NCI-H1105 (cell line): ENCODE results near the gene PTPRN2.

ENCODE experiments used
- DNase-seq: peaks from one replicate; lab custom pipeline; 2025; lab: John Stamatoyannopoulos, UW

The PTPRN2 gene

DNA sequence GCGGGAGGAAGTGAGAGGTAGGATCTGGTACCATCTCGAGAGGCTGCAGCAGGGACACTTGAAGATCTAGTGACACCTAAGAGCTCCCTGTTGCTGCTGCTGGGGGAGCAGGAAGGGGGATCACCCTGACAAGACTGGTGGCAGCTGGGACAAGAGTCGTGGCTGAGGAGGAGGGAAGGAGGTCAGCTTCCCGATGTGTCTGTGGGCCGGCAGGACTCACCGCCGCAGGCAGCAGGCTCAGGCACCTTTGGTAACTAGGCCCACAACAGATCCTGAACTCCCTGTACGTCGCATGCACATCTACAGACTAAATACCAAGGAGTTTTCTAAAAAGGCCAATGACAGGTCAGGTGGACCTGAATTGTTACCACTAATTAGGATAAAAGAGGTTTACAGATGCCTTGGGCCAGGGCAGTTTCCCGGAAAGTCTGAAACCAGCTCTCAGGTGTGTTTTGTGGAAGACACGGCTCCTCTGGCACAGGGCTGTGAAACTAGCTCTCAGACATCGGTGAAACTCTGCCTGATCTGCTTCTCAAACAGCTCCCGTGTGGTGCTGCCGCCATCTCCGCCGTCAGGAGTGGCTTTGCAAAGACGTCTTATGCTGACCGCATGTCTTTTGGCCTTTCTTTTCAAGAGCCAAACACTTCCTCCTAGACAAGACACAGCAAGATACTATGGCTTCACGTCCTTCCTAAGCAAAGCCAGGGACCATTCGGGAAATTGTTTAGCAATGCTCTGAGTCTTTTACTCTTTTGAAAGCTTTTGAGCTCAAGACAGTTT is 609.7 kb downstream of the PTPRN2 start:
- DNase-seq = no peak

DNA sequence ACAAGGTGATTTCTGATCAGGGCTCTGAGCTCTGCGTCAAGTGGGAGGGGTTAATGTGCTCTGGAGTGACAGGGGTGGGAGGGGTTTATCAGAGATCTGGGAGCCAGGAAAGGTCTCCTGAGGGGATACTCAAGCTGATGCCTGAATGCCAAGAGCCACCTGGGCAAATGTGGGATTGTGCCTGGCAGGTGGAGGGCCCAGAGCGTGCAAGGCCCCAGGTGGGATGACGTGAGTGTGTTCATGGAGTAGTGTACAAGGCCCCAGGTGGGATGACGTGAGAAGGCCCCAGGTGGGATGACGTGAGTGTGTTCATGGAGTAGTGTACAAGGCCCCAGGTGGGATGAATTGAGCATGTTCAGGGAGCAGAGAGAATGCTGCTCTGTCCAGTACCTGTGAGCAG is 610.3 kb downstream of the PTPRN2 start:
- no peak for DNase-seq

DNA sequence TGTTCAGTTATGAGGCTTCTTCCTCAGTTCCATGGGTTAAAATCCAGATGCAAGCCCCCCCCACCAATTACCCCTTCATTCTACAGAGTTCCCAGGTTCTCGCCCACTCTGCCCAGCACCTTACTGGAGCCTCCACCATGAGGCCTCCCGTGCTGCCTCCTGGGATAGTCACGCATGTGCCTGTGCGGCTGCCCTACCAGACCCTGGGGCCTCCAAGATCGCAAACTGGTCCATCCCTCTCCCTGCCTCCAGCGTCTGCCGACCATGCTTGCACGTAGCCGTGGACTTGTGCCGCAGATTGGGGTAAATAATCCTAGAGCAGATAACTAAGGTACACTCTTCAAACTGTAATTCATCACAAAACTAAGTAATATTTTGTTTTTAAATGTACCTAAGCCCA is 611.2 kb downstream of the PTPRN2 start:
- no peak for DNase-seq

DNA sequence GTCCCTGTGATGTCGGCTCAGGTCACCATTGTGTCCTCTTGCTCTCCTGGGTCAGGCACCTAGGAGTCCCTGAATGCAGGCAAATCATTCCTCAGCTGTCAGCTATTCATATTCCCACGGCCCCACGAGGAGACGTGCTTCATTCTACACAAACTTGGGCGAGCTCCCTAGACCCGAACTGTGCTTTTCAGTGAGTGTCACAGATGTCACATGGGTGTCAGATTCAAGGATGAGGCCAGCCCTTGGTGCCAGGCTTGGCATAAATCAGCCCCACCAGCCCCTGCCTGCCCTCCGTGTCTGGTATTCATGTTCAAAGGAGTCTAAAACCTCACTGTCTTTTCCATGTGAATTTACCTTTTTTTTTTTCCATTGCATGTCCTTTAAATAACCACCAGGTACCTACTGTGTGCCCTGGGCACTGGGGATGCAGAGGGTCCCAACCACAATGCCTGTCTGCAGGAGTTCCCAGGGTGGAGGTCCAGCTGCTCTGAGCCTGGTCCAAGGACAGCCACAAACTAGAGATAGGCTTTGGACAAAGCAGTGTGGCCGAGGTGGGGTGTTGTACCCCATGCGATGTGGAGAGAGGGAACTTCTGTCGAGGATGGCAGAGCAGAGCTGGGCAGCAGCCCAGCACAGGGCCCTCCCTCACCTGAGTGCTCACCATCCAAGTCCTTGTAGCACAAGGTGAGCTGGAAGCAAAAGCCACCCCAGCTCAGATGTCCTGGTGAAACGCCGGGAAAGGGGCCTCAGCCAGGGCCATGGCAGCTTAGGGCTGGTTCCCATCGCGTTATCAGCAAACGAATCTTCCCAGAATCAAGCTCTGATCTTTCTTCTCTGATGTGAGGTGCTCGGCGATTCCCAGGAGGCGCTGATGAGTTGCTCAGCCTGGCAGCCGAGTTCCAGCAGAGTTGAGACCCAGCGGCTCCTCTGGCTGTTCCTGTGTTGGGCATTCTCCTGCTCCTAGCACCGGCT is 611.9 kb downstream of the PTPRN2 start:
- DNase-seq = no peak

DNA sequence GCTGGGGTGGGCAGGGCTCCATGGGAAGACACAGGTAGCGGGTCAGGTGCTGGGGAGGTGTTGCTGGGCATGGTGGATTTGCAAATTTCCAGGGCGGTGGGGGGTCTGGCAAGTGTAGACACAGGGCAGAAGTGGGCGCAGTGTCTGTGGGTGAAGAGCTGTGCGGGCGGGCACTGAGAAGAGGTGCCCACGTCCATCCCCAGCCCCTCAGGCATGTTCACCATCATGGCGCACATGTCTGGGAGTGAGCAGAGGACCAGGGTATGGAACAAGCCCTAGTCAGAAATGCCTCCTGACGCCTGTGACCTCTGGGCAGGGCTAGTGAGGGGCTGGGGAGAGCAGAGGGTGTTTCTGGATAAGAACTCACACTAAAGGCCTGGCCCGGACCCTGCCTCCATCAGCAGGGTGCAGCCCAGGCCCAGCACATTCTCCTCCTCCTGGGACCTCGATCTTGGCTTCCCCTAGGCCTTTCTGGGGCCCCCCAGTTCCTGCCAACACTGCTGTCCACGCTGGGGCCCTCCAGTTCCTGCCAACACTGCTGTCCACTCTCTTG is 612.9 kb downstream of the PTPRN2 start:
- DNase-seq = no peak

DNA sequence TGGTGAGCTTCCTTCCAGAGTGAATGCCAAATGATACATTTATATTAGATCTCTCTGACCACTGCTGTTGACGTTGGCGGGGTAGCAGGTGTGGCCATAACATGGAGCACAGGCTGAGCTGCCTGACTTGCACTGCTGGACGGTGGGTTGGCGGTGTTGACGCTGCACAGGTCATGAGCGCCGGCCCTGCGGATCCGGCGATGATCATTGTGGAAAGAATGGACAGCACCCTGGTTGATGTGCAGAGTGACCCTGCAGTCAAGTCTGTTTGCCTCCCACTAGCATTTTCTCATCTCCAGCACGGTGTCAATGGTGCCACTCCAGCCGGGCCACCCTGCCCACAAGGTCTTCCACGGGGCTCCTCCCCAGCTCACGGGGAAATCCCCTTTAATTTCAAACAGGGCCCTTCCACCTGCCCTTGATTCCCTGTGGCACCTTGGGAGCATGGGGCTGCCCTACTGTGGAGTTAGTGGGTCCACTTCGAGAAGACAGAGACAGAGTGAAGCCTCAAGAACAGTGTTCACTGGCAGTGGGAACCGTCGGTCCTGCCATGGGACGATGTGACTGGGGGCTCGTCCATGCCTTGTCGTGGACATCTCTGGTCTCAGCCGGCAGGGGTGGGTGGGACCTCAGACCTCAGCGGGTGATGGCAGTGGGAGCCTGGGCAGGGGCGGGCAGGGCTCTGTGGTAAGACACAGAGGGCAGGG is 613.5 kb downstream of the PTPRN2 start:
- no peak for DNase-seq

DNA sequence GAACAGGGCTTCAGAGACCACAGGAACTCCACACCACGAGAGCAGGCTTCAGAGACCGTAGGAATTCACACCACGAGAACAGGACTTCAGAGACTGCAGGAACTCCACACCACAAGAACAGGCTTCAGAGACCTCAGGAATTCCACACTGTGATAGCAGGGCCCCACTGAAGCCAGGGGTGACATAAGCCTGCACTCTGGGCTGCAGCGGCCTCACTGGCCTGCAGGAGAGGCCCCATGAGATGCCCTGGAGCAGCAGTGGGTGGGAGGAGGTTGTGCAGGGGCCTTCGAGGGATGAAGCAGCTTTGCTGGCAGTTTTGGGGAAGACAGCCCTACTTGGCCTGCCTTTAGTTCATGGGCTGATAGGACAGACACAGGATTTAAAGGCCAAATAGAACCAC is 614.7 kb downstream of the PTPRN2 start:
- no peak for DNase-seq

DNA sequence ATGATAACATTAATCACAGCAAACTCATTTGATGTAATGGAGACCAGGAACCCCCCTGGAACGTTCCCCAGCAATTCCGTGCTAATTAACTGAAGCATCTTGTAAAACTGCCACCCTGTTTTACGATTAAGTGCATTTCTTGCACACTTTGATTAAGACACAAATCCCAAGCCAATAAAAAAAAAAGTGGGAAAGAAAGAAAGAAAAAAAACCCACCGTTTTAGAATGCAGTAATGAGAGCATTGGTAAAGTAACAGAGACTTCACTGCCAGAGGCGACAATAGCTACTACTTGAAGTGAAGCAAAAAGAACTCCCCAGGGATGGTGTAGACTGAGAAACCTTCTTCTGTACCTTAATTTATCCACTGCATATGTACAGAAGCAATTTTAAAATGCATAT is 616.1 kb downstream of the PTPRN2 start:
- no peak for DNase-seq

DNA sequence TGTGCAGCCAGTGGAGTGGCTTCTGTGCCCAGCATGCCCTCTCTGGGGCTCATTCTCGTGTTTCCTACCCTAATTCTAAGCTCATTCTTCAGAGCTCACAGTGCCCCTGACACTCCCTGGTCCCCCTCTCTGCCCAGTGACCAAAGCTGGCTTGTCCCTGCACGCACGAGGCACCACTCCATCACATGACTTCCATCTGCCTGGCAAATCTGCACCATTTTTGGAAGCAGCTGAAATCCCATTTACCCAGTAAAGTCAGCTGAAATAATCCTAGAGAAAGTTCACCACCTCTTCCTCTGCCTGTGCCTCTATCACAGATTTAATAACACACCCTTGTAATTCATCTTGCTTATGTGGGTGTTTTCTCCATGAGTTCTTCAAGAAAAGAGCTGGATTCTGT is 616.9 kb downstream of the PTPRN2 start:
- no peak for DNase-seq

DNA sequence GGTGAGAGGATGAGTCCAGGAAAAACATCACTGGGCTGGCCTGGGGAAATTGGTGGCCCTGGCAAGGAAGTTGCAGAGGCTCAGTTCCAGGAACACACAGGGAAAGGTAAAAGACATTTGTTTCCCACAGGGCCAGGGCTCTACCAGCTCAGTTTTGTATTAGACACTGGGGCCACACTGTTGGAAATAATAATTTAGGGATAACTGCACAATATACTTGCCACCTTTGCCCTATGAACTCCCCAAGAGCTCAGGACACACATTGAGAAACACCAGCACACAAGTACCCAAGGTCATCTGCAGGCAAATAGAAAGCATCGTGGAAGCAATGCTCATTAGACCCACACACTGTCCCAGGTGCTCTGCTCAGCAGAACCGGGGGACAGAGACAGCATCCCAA is 617.6 kb downstream of the PTPRN2 start:
- DNase-seq = no peak

DNA sequence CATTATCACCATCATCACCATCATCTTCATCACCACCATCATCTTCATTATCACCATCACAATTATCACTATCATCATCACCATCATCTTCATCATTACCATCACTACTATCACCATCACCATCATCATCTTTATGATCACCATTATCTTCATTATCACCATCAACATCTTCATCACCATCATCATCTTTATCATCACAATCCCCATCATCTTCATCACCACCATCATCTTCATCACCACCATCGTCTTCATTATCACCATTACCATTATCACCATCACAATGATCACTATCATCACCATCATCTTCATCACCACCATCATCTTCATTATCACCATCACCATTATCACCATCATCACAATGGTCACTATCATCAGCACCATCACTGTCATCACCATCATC is 621.1 kb downstream of the PTPRN2 start:
- DNase-seq = no peak

DNA sequence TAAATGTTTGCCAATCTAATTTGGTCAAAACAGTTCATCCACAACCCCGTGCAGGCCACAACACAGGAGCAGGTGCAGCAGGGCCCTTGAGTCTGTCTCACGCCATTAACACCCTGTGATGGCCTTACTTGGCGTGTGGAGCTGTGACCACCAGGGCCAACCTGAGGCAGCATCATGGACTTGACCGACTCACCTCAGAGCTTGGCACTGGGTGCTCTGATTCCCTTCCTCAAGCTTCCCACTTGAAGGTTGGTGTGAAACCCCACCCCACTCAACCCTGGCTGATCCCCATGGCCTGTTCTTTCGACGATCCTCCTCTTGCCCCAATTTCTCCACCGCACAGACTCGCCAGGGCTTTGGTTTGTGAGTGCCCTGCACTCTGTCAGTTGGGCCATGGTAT is 623.1 kb downstream of the PTPRN2 start:
- DNase-seq = no peak

DNA sequence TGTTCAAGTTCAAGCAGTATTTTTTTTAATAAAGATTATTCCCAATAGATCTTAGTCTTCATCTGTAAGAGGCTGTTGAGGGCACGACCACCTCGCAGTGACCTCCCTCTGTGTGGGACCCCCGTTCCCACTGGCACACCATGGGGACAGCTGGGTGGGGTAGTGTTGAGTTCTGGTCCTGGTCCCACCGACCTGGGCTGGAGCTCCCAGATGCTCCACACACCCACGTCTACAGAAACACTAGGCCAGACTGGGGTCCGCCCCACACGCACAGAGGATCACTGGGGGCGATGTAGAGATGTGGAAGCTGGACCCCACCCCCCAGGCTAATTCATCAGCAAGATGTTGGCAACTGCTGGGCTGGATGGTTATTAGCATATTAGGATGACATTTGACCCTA is 623.6 kb downstream of the PTPRN2 start:
- DNase-seq = no peak

DNA sequence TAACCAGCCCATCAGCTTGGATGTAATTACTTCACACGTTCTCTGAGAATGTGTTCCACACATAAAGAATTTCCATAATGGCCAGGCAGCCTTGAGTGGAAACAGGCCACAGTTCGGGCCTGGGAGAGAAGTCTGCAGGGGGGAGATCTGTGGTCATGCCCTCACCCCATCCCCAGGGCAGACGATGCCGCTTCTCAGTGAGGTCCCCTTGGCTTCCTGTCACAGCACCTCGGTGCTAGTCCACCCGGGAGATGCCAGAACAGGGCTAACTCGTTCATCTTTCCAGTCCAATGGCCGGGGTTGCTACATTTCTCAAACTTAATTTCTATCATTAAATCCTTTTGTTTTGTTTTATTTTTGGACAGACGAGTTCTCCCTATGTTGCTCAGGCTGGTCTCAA is 624.1 kb downstream of the PTPRN2 start:
- DNase-seq = no peak

DNA sequence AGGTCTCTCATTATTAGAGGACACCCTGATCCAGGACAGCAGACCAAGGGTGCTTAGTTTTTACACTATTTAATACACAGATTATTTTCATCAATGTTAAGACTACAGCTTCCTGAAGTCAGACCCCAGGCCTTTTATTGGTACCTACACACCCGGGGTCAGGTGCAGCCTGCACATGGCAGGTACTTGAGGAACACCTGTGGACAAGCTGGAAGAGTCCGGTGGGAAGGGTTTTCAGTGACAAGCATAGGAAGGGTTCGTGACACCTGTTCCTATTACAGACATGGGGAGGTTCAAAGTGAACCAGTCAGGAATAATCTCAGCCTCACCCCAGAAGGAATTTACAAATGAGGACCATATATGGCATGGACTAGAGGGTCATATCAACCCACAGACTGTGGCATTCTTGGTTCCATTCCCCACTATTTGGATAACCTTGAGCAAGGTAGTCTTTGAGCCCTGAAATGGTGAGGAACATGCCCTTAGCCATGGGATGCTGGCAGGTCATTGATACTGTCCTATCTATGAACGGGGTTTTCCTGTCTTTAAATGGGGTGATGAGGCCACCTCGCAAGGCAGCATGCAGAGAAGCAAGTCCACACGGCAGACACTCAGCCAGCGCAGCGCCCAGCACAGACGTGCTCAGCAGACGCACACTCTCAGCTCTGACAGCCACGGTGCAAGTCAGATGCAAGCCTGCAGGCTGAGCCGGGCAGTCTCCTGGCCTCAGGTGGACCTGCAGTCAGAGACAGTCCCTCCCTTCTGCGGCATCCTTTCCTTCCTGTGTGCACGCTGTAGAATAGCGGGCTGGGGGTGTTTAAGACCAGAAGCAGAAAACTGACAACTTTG is 624.9 kb downstream of the PTPRN2 start:
- DNase-seq = no peak

DNA sequence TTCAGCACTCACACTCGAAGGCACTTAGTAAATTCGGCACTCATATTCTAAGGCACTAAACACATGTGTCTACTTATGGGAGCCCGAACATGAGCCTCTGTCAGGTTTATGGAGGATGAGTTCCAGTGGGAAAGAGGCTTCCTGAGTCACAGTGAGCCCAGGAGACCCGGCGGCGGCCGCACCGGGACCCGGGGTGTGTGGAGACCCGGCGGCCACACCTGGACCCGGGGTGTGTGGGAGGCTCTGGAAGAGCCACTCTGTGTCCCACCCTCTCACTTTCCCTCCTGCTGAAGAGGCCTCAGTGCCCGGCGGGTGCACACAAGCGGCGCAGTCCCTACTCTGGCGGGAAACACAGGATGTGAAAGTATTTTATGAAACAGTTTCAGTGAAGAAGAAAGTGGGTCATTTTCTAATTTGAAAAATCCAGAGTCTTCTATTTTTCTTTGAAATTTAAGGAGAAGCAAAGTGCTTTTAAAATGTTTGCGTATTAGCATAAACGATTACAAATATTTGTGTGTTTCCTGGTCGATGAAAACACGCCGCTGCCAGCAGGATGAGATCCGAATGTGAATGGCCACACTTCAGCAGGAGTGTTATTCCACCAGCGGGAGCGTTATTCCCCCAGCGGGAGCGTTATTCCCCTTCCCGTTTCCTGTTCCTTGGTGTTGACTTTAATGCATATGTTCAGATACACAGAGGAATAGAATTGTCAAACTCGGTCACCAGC is 625.7 kb downstream of the PTPRN2 start:
- no peak for DNase-seq

DNA sequence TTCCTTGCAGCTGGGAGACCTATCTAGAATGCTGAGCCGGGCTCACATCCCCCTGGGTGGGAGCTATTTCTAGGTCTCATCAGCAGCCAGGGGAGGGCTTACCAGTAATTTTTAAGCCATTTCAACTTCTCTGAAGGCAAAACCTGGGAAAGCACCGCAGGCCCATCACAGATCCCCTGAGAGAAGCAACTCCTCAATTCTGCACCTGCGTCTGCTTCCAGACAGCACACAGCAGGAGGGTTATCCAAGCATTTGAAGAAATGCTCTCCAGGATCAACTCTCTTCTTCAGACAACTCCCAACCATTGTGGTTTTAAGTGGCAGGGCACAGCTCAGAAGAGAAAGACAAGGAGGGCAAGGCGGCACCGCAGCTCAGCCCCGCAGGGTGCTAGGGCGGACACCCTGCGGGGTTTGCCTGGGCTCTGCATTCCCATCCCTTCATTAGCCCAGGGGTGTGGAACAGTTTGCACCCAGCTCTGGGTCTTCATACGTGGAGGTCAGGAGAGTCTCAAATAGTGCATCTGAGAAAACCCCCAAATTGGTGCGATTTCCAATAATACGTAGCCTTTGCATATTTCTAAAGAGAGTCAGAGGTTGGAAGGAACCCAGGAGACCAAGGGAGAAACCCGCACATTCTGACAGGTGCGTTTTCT is 632.1 kb downstream of the PTPRN2 start:
- DNase-seq = no peak

DNA sequence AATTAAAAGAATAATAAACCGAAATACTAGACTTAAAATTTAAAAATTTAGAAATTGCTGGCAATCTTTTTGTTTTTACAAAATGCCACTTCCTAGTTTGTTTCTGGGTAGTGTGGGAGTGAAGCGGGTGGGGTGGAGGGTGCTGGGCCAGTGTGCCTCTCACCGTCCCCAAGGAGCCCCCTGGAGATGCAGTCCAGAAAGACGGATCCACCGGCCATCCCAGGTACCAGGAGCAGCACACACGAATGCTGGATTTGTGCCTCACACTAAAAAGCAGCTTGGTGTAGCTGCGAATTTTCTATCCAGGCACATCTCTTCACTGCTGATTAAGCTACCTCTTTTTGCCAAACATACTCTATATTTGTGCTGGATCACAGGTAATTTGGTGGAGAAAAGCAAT is 632.7 kb downstream of the PTPRN2 start:
- no peak for DNase-seq

DNA sequence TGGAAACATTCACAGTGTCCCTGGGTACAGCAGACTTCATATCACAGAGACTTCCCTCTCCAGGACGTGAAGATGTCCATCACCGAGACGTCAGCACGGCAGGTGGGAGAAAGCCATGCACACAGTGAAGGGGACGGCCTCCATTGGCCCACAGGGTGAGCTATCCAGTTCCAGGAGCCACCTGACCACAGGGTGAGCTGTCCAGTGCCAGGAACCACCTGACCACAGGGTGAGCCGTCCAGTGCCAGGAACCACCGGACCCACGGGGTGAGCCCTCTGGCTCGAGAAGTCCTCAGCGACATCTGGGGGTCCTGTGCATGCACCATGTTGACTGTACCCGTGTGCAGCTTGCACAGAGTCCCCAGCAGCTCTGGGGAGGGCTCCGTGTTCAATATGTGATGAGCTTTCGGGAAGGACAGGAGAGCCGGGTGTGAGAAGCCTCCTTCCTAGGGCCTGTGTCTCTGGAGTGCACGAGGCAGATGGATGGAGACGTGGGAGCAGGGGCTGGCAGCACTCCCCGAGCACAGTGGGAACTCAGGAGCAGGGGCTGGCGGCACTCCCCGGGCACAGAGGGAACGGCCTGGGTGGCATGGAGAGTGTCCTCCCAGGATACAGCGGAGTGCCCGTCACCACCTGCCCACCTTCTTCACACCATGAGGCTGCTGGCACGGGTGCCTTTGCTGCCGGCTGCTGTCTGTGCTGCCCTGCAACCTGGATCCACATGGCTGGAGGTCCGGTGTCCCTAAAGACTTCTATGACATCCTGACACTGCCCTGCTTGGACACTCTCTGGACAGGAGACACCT is 634.6 kb downstream of the PTPRN2 start:
- no peak for DNase-seq
